ENCODE measurements around the gene IL20RB.

Gene IL20RB
- total RNA-seq: 0.97 to 2.3 reads per million in 2 donors

- DNase-seq: no peak
Measured at GRCh38 chr3:136957751-136958288, at the start of gene IL20RB. Gene IL20RB, plus strand, starts transcription at chr3:136957983. Its CDS starts 131 bp downstream, at chr3:136958114.

DNA sequence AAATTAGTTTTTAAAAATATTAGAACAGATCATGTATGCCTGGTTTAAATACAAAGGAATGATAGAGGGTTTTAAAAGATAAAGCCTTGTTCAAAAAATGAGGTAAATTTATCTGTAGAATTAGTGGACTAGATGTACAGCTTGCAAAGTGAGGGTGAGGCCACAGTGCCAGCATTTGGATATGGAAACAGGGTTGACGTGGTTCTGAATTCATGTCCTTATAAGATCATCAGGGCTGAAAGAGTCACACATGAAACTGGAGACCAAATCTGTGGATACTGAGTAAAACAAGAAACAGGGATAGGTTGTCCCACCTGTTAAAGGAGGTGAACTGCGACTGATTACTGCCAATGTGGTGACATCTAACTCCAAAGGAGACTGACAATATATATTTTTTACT, 49.5 kb upstream of the IL20RB start:
- DNase-seq: no peak

- DNase-seq: no peak
Measured at GRCh38 chr3:136909187-136909586, 48.6 kb upstream of the IL20RB start.

DNA sequence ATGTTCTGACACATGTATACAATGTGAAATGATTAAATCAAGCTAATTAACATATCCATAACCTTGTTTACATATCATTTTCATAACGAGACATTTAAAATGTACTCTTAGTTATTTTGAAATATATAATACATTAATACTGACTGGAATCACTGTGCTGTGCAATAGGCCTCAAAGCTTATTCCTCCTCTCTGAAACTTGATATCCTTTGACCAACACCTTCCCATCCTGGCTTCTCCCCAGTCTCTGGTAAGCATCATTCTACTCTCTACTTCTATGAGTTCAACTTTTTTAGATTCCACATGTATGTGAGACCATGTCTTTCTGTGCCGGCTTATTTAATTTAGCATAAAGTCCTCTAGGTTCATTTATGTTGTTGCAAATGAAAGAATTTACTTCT, 47.1 kb upstream of the IL20RB start:
- no peak for DNase-seq

DNA sequence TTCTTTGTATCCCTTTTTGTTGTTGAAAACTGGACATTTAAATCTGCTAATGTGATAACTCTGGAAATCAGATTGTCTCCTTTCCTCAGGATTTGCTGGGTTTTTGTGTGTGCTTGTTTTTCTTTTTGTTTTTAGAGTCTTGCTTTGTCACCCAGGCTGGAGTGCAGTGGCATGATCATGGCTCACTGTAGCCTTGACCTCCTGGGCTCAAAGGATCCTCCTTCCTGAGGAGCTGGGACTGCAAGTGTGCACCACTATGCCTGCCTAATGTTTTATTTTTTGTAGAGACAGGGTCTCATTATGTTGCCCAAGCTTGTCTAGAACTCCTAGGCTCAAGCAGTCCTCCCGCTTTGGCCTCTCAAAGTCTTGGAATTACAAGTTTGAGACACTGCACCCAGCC, 44.6 kb upstream of the IL20RB start:
- no peak for DNase-seq

DNA sequence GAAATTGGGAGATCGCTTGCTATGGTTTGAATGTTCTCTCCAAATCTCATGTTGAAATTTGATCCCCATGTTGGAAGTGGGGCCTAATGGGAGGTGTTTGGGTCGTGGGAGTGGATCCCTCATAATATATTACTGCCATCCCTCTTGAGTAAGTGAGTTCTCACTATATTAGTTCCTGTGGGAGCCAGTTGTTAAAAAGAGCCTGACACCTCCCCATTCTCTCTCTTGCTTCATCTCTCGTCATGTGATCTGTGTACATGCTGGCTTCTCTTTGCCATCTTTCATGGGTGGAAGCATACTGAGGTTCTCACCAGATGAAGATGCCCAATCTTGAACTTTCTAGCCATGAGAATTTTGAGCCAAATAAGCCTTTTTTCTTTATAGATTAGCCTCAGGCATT, 43.0 kb upstream of the IL20RB start:
- no peak for DNase-seq

DNA sequence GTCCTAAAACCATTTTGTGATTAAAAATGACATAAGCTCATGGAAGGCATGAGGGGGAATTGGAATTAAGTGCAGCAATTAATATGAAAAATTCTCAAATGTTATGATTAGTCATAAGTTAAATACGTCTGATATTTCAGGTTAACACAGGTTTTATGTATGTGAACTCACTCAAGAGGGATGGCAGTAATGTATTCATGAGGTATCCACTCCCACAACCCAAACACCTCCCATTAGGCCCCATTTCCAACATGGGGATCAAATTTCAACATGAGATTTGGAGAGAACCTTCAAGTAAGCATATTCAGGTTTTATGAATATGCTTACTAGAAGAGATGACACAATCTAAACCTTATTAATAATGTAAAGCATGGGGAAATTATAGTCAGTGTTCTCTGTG, 41.6 kb upstream of the IL20RB start:
- no peak for DNase-seq

GRCh38 chr3:136919799-136920580, 37.8 kb upstream of the IL20RB start:
- no peak for DNase-seq

- DNase-seq: no peak
Measured at GRCh38 chr3:136920904-136921611, 36.7 kb upstream of the IL20RB start.

- DNase-seq: no peak
Measured at GRCh38 chr3:136925425-136926190, 32.2 kb upstream of the IL20RB start.

DNA sequence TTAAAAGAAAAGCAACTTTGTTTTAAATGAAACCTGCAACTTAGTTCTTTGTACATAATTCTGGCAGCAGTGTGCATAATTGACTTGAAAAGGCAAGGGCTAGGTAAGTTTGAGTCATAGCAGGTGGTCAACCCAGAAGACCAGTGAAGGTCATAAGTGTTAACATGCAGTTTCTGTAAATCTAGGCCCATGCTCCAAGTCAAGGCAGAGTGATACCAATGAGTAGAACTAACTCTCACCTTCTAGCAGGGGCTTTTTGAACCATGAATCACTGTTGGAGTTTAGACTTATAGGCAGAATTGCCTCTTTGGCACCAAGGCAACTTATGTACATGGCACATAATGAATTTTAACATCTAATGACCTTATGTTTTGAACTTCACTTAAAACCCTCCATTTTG, 29.5 kb upstream of the IL20RB start:
- no peak for DNase-seq

DNA sequence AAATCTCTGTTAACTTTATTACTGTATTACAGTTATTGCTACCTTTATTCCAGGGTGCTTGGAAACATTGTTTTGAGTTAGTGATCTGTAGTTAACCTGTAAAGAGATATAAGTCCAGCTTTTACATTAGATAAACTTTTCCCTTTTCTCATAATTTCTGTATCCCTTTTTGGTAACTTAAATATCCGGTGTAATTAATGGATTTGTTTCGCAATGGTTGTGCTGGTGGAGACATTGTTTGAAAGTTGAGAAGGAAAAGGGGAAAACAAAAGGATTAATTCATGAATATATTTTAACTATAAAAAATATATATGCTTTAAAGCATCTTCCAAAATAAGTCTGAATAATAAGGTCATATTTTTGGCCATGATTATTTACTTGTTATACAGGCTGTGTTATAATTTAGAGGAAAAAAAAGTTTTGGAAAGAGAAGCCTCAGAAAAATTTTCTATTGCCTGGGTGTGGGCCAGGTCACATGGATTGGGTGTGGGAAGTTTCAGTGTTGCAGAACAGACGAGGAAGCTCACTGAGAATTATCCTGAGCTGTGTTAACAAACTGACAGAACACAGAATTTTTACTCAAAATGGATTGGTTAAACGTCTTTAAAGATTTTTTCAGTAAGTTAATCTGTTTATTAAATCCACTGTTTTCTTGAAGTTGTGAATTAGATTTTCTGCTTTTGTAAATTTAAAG, 27.7 kb upstream of the IL20RB start:
- no peak for DNase-seq

GRCh38 chr3:136931606-136932005, 26.2 kb upstream of the IL20RB start:
- DNase-seq: no peak

- DNase-seq: no peak
Measured at GRCh38 chr3:136932523-136932922, 25.3 kb upstream of the IL20RB start.

DNA sequence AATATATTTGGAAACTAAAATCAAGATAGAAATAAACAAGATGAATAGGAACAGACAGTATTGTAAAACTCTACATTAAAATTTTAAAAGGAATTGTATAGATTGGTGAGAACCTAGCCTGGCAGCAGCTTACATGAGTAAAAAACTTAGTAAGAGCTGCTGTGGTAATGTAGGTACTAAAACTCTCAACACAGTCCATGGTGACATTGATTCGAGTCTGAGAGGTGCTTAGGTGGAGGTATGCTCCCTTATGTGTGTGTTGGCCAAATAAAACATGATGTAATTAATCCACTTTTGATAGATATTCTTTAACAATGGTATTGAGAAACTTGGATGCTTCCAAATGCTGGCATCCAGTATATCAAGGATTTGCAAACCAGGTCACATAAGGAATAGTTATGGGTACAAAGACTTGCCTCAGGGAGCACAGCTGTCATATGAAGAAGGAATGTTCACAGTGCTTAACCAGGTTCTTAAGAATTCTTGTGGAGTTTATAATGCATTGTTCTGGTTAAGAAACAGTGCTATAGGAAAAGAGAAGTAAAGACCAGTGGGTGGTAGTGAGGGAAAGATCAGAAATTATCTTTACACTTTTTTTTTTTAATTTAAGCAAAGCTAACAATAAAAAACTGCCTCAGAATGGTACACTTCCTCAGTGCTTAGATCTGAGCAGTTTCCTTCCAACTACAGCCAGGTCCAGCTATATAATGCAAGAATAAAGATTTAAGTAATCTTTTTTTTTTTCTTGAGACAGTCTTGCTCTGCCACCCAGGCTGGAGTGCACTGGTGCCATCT, 24.6 kb upstream of the IL20RB start:
- DNase-seq: no peak

DNA sequence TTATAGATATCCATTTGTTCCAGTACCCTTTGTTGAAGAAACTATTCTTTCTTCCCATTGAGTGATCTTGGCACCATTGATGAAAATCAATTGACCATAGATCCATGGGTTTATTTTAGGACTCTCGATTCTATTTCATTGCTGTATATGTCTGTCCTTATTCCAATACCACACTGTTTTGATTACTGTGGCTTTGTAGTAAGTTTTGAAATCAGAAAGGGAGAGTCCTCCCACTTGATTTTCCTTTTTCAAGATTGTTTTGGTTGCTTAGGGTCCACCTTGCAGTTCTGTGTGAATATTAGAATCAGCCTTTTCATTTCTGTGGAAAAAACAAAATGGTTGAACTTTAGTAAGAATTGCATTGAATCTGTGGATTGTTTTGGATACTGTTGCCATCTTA, 20.6 kb upstream of the IL20RB start:
- DNase-seq: no peak

- DNase-seq: no peak
Measured at GRCh38 chr3:136937851-136938250, 19.9 kb upstream of the IL20RB start.

DNA sequence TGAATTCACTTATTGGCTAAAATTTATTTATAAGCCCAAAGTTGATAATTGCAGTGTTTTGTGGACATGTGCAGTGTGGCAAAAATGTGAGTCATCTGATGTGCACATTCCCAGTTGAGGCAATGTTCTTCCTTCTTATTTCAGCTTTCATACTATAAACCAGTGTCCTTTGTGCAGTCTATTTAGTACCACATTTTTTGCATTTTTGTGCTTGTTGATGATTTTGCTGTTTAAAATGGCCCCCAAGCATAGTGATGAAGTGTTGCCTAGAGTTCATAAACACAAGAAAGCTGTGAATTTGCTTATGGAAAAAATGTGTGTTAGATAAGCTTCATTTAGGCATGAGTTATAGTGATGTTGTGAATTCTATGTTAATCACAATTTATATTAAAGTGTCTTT, 19.4 kb upstream of the IL20RB start:
- no peak for DNase-seq

DNA sequence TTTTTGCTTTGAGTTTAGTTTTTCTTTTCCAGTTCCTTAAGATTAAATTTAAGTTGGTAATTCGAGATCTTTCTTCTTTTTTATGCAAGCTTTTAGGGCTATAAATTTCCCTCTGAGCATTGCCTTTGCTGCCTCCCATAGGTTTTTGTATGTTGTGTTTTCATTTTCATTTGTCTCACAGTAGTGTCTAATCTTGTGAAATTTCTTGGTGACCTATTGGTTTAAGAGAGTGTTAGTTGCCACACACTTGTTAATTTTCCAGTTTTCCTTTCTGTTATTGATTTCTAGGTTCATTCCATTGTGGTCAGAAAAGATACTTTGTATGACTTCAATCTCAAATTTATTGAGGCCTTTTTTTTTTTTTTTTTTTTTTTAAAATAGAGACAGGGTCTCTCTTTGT, 18.3 kb upstream of the IL20RB start:
- DNase-seq: no peak

DNA sequence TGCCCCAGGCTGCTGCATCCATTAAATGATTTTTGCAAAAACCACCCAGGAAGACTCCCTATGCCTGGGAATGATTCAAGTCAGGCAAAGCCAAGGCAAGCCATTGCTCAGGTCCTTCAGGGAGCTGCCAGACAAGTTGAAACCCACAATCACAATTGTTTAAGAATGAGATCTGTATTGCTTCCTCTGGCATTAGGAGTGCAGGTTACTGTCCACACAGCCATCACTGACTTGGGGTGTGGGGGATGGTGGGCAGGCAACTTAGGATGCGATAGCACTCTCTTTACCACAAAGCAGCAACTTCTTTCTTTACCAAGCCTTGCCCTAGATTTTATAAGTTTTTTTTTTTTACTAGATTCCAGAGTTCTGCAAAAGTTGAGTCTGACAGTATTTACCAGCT, 15.0 kb upstream of the IL20RB start:
- no peak for DNase-seq

- no peak for DNase-seq
Measured at GRCh38 chr3:136943436-136943835, 14.3 kb upstream of the IL20RB start.

DNA sequence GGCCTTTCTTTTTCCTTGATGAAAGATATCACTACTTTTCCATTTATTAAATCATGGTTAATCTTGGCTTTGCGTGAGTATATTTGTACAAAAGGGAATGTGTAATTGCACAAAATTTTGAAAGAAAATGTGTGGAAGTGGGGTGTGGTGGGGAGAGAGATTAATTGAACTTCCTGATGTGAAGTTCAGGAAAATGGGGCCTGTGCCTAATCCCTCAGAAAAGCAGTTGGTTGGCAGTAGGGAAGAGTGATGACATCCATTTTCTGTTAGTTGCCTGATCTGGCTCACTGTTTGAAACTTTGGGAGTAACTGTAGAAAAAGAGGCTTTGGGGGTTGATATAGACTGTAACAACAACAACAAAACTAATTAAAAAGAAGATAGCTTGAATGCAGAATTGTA, 10.8 kb upstream of the IL20RB start:
- no peak for DNase-seq

All from T-helper 9 cell (primary cell).